ENCODE data around the gene BCAS1.

Gene BCAS1

DNA sequence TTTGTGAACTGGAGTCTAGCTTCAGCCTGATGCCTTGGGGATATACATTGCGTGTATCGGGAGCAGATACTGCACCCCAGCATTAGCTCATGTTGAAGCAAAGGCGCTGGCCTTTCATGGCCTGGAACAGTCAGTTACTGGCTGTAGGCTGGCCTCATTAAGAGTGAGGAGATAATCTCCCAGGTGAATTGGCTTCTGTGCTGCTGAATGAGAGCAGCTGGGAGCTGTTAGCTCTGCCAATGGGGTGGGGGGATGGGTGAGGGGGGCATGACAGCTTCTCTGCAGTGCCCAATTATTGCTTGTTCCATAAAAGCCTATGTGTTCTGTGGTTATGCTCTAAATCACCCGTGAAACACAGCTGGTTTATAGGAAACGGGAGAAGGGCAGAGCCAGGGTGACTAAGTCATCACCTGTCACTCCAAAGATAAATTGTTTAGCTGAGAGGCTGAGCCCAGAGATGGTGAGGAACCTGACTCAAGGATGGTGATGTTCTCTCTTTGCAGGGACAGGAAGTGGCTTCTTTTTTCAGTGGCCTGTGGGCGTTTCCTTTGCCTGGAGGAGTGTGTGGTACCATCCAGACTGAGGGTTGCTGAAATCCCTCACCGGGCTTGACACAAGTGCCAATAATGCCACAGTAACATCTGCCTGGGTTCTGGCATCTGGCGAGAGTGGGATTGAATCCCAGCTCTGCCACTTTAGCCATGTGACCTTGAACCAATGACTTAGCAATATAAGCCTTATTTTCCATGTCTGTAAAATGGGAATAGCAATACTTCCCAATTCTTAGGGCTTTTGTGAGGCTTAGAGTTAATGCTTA lies 170.8 kb downstream of the BCAS1 start:
- no peak overlapping the region for H3K4me3 ChIP-seq (replicated peaks; ENCODE audit: low read depth, low read length)
- TF ChIP-seq, protein P1, sequence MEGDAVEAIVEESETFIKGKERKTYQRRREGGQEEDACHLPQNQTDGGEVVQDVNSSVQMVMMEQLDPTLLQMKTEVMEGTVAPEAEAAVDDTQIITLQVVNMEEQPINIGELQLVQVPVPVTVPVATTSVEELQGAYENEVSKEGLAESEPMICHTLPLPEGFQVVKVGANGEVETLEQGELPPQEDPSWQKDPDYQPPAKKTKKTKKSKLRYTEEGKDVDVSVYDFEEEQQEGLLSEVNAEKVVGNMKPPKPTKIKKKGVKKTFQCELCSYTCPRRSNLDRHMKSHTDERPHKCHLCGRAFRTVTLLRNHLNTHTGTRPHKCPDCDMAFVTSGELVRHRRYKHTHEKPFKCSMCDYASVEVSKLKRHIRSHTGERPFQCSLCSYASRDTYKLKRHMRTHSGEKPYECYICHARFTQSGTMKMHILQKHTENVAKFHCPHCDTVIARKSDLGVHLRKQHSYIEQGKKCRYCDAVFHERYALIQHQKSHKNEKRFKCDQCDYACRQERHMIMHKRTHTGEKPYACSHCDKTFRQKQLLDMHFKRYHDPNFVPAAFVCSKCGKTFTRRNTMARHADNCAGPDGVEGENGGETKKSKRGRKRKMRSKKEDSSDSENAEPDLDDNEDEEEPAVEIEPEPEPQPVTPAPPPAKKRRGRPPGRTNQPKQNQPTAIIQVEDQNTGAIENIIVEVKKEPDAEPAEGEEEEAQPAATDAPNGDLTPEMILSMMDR (IDR thresholded peaks at IDR 0.05; ENCODE audit: insufficient read depth, low read length, poor library complexity, severe bottlenecking): no peak
- no peaks in the 10 kb centered on the region for H3K36me3 ChIP-seq (ENCODE audit: control insufficient read depth, insufficient read depth, low read length)
- DNase-seq (ENCODE audit: extremely low read depth, insufficient read length): peak; percentile 80
- H3K27me3 ChIP-seq (replicated peaks; ENCODE audit: control insufficient read depth, insufficient read depth, low read length): no peaks in the 10 kb centered on the region

DNA sequence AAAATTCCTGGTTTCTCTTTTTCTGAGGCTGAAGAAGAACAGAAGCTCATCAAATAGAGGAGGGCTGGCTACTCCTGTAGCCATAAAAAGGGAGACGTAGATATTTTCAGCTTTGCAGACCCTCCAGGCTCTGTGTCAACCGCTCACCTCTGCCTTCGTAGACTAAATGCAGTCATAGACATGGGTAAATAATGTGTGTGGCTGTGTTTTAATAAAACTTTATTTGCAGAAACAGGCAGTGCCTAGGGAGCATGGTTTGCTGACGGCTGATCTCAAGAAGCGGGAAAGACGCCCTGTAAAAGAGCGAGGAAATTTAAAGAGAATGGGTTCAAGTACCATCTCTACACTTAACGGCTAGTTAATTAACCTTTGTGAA lies 171.8 kb downstream of the BCAS1 start:
- H3K27me3 ChIP-seq (replicated peaks; ENCODE audit: control insufficient read depth, insufficient read depth, low read length): no peaks in the 10 kb centered on the region
- H3K4me3 ChIP-seq (replicated peaks; ENCODE audit: low read depth, low read length): no peak overlapping the region
- TF ChIP-seq, protein P1 (IDR thresholded peaks at IDR 0.05; ENCODE audit: insufficient read depth, low read length, poor library complexity, severe bottlenecking): no peak
- H3K36me3 ChIP-seq (ENCODE audit: control insufficient read depth, insufficient read depth, low read length): no peaks in the 10 kb centered on the region
- no peak for DNase-seq (ENCODE audit: extremely low read depth, insufficient read length)

DNA sequence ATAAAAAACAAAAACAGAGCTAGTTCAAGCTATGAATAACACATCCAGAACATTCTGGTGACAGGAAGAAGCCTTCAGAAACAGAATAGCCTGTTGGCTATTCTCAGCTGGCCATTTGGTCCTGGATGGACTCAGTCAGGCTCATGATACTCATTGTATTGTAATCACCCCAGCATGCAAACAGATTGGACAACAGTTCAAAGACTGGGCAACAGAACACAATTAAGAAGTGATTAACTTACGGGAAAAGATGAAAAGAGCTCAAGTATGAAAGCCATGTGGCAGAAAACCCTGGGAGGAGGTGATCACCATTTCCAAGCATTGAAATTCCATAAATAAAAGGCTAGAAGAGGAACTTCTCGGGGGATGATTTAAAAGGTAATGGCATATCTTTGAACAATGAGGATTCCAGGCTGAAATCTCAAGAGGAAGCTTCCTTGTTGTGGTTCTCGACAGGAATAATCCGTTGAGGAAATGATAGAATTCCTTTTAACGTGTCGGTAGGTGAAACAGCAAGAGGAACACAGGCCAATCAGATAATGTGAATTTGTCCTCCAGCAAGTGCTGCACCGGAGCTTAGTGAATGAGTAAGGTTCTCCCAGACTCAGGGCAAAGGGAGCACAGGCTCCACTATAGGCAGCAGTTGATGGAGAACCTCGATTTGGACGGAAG lies 172.4 kb downstream of the BCAS1 start:
- DNase-seq (ENCODE audit: extremely low read depth, insufficient read length): no peak
- no peak overlapping the region for H3K4me3 ChIP-seq (replicated peaks; ENCODE audit: low read depth, low read length)
- TF ChIP-seq, protein P1 (IDR thresholded peaks at IDR 0.05; ENCODE audit: insufficient read depth, low read length, poor library complexity, severe bottlenecking): no peak
- no peaks in the 10 kb centered on the region for H3K36me3 ChIP-seq (ENCODE audit: control insufficient read depth, insufficient read depth, low read length)
- no peaks in the 10 kb centered on the region for H3K27me3 ChIP-seq (replicated peaks; ENCODE audit: control insufficient read depth, insufficient read depth, low read length)

DNA sequence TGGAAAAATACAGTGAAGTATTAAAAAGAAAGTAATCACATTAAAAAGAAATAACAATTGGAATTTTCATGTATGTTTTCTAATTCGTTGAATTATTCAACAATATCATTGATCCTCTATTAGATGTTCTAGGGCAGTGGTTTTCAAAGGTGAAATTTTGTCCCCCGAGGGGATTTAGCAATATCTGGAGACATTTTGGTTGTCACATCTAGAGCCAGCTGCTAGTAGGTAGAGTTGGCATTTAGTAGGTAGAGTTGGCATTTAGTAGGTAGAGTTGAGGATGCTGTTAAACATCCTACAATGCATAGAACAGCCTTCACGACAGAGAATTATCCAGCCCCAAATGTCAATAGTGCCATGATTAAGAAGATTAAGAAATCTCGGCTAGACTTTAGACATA lies 173.7 kb downstream of the BCAS1 start:
- Histone ChIP-seq H3K36me3 (ENCODE audit: control insufficient read depth, insufficient read depth, low read length) (no peaks in the 10 kb centered on the region), H3K27me3 (replicated peaks; ENCODE audit: control insufficient read depth, insufficient read depth, low read length) (no peaks in the 10 kb centered on the region), H3K4me3 (replicated peaks; ENCODE audit: low read depth, low read length) (no peak overlapping the region)
- TF ChIP-seq, protein P1 (IDR thresholded peaks at IDR 0.05; ENCODE audit: insufficient read depth, low read length, poor library complexity, severe bottlenecking): no peak
- no peak for DNase-seq (ENCODE audit: extremely low read depth, insufficient read length)

GRCh38 chr20:53896041-53896440 lies 174.4 kb downstream of the BCAS1 start:
- Histone ChIP-seq H3K27me3 (replicated peaks; ENCODE audit: control insufficient read depth, insufficient read depth, low read length) (no peaks in the 10 kb centered on the region), H3K36me3 (ENCODE audit: control insufficient read depth, insufficient read depth, low read length) (no peaks in the 10 kb centered on the region), H3K4me3 (replicated peaks; ENCODE audit: low read depth, low read length) (no peak overlapping the region)
- DNase-seq (ENCODE audit: extremely low read depth, insufficient read length): no peak
- TF ChIP-seq, protein P1 (IDR thresholded peaks at IDR 0.05; ENCODE audit: insufficient read depth, low read length, poor library complexity, severe bottlenecking): no peak
